Measurements from ENCODE around the gene BACE1-AS. TPM values are rescaled to one million over a fixed set of nuclear protein-coding genes. Genes with fewer than 3 reads are reported as not detected.

Gene BACE1-AS
- total and polyA plus RNA-seq, 2 of the 8 experiments (the other 6 are each of a cell fraction or from before 2014, with no cell fraction given), result 14.9 to 17.4 TPM

GRCh38 chr11:117290809-117291396 is at the start of gene BACE1-AS (continued):
- TF ChIP-seq CHD7 (IDR thresholded peaks at IDR 0.05; ENCODE audit: insufficient replicate concordance, low read length) (no peak), SIN3A (conservative IDR thresholded peaks at IDR 0.05 in 1 of 2, IDR thresholded peaks at IDR 0.05 in 1 of 2; ENCODE audit: low read depth in 1 of 2, low read length in 2 of 2) (no peak), RBBP5 (IDR thresholded peaks at IDR 0.05; ENCODE audit: borderline replicate concordance, low read depth, low read length) (no peak), ZNF274 (IDR thresholded peaks at IDR 0.05; ENCODE audit: borderline replicate concordance, extremely low read depth, low read length) (no peak), EP300 (IDR thresholded peaks at IDR 0.05; ENCODE audit: borderline replicate concordance in 1 of 2, low read depth in 2 of 2, low read length in 2 of 2) (no peak), TEAD4 (IDR thresholded peaks at IDR 0.05; ENCODE audit: low read depth, low read length) (no peak), USF2 (IDR thresholded peaks at IDR 0.05; ENCODE audit: low read length) (no peak), POU5F1 (IDR thresholded peaks at IDR 0.05; ENCODE audit: low read depth, low read length) (no peak), CEBPB (IDR thresholded peaks at IDR 0.05; ENCODE audit: low read depth, low read length) (no peak), NRF1 (IDR thresholded peaks at IDR 0.05; ENCODE audit: low read depth, low read length) (no peak)
